GM18526 (cell line): ENCODE measurements around the gene SLC25A34.

Experiments
- POLR2A ChIP-seq: IDR thresholded peaks from 3 replicates; pipeline ENCODE4 v1.6.1; 2011; ENCODE audit not compliant: insufficient read length; ENCODE audit errors: extremely low read depth

The SLC25A34 gene

GRCh38 chr1:15708486-15709137 lies 27.4 kb upstream of the SLC25A34 start:
- TF ChIP-seq POLR2A: no peak

GRCh38 chr1:15709226-15709625 lies 26.8 kb upstream of the SLC25A34 start:
- no peak for TF ChIP-seq POLR2A

GRCh38 chr1:15712168-15712567 lies 23.9 kb upstream of the SLC25A34 start:
- TF ChIP-seq POLR2A: no peak

- no peak for TF ChIP-seq POLR2A
Measured at GRCh38 chr1:15714406-15715136, 21.5 kb upstream of the SLC25A34 start.

GRCh38 chr1:15717418-15718125 lies 18.5 kb upstream of the SLC25A34 start:
- TF ChIP-seq POLR2A: no peak

GRCh38 chr1:15718199-15718601 lies 17.9 kb upstream of the SLC25A34 start:
- no peak for TF ChIP-seq POLR2A

- no peak for TF ChIP-seq POLR2A
Measured at GRCh38 chr1:15719381-15720120, 16.5 kb upstream of the SLC25A34 start.

GRCh38 chr1:15720861-15721260 lies 15.2 kb upstream of the SLC25A34 start:
- TF ChIP-seq POLR2A: no peak

GRCh38 chr1:15722411-15722810 lies 13.6 kb upstream of the SLC25A34 start:
- TF ChIP-seq POLR2A: no peak

GRCh38 chr1:15722836-15723532 lies 13.1 kb upstream of the SLC25A34 start:
- no peak for TF ChIP-seq POLR2A

- TF ChIP-seq POLR2A: no peak
Measured at GRCh38 chr1:15723631-15724246, 12.3 kb upstream of the SLC25A34 start.

GRCh38 chr1:15724949-15725880 lies 10.8 kb upstream of the SLC25A34 start:
- TF ChIP-seq POLR2A: no peak

- no peak for TF ChIP-seq POLR2A
Measured at GRCh38 chr1:15726508-15726907, 9.6 kb upstream of the SLC25A34 start.

GRCh38 chr1:15727021-15727420 lies 9.0 kb upstream of the SLC25A34 start:
- no peak for TF ChIP-seq POLR2A

- TF ChIP-seq POLR2A: no peak
Measured at GRCh38 chr1:15727424-15727823, 8.6 kb upstream of the SLC25A34 start.
